A549 (cell line): Measurements from ENCODE around the gene MRPL46. TPM values are rescaled to one million over a fixed set of nuclear protein-coding genes. Genes with fewer than 3 reads are reported as not detected.

ENCODE experiments used
- ATAC-seq, 2 experiments: fragments of 200-7000 bp in 1 of 2; fragments of >200 bp in 1 of 2; cut with Nextera tagmentation in 1 of 2; cut with Tn5 transposase in 1 of 2; 3 replicates each; pipeline versions ENCODE4 v1.8.0 to v1.9.1; 2018 to 2020; ENCODE audit warnings: mild to moderate bottlenecking in 1 of 2, moderate library complexity in 1 of 2
- CTCF ChIA-PET: fragments of 300-600 bp; sonication (Branson Sonifier 250); formaldehyde crosslinking; extraction: SDS; loops from one replicate; lab custom pipeline; 2021; ENCODE audit warnings: antibody characterized with exemption, inconsistent platforms; lab: Yijun Ruan, JAX
- POLR2A ChIA-PET: fragments of 350-600 bp; formaldehyde crosslinking; extraction: SDS; loops from one replicate; lab custom pipeline; 2021; ENCODE audit warnings: antibody characterized with exemption, inconsistent platforms; lab: Yijun Ruan, JAX
- DNase-seq, 2 experiments: peaks; one replicate each; pipeline versions ENCODE4 v3.0.0 to v3.0.0-alpha.2; 2011 to 2016; ENCODE audit warnings: low read depth in 1 of 2, low spot score in 1 of 2
- FAIRE-seq: peaks from 2 replicates; lab custom pipeline; 2011; peaks lifted over from hg19 to GRCh38; lab: Jason Lieb, UNC
- H3K27ac ChIP-seq, 2 experiments: fragments of >200 bp; sonication (Bioruptor Twin); formaldehyde crosslinking; 3 replicates each; pipeline ENCODE4 v1.5.1; 2016 to 2017
- H3K4me1 ChIP-seq: fragments of >200 bp; sonication (Bioruptor Twin); formaldehyde crosslinking; 3 replicates; pipeline ENCODE4 v1.6.1; 2016
- H3K4me2 ChIP-seq: fragments of >200 bp; sonication (Bioruptor Twin); formaldehyde crosslinking; 3 replicates; pipeline ENCODE4 v1.6.1; 2016
- H3K4me3 ChIP-seq: fragments of >200 bp; sonication (Bioruptor Twin); formaldehyde crosslinking; 3 replicates; pipeline ENCODE4 v1.5.1; 2016
- H3K9me3 ChIP-seq: fragments of >200 bp; sonication (Bioruptor Twin); formaldehyde crosslinking; 3 replicates; pipeline ENCODE4 v1.6.1; 2016
- CBX8 ChIP-seq: fragments of 200-600 bp; sonication (generic); IDR thresholded peaks from 2 replicates; pipeline ENCODE4 v1.6.1; 2016
- CEBPB ChIP-seq, 2 experiments: fragments of >200 bp in 1 of 2; sonication (Bioruptor Twin) in 1 of 2; formaldehyde crosslinking in 1 of 2; IDR thresholded peaks; 2 replicates each; pipeline ENCODE4 v1.6.1; 2012 to 2016
- CHD4 ChIP-seq: fragments of 200-600 bp; sonication (generic); IDR thresholded peaks from 2 replicates; pipeline ENCODE4 v1.6.1; 2016; ENCODE audit warnings: antibody characterized with exemption, mild to moderate bottlenecking, borderline replicate concordance
- EHF ChIP-seq: fragments of 250-450 bp; sonication (Bioruptor Pico); IDR thresholded peaks from 2 replicates; pipeline ENCODE4 v1.5.0; 2020; ENCODE audit warnings: mild to moderate bottlenecking
- FOSL2 ChIP-seq, 2 experiments: fragments of 450-650 bp in 1 of 2; fragments of >200 bp in 1 of 2; sonication (Bioruptor Twin) in 1 of 2; formaldehyde crosslinking; IDR thresholded peaks; 2 replicates each; pipeline versions ENCODE4 v1.5.0 to v1.6.1; 2016 to 2020; ENCODE audit warnings: mild to moderate bottlenecking in 1 of 2, moderate library complexity in 1 of 2
- HEYL ChIP-seq: fragments of 250-450 bp; sonication (Bioruptor Pico); IDR thresholded peaks from 2 replicates; pipeline ENCODE4 v1.8.0; 2021; ENCODE audit warnings: mild to moderate bottlenecking, moderate library complexity
- HOXB13 ChIP-seq: fragments of 250-450 bp; sonication (Bioruptor Pico); IDR thresholded peaks from 2 replicates; pipeline ENCODE4 v1.5.0; 2020; ENCODE audit warnings: low read depth, mild to moderate bottlenecking, moderate library complexity
- HOXB5 ChIP-seq: fragments of 250-450 bp; sonication (Bioruptor Pico); IDR thresholded peaks from 2 replicates; pipeline ENCODE4 v1.5.0; 2020; ENCODE audit warnings: mild to moderate bottlenecking, moderate library complexity
- JUN ChIP-seq, 2 experiments: fragments of >200 bp; sonication (Bioruptor Twin); formaldehyde crosslinking; IDR thresholded peaks; 2 replicates in 1 of 2; 3 replicates in 1 of 2; pipeline ENCODE4 v1.6.1; 2016 to 2017
- KDM5A ChIP-seq: fragments of 200-600 bp; sonication (generic); IDR thresholded peaks from 2 replicates; pipeline ENCODE4 v1.6.1; 2016; ENCODE audit warnings: antibody characterized with exemption, mild to moderate bottlenecking
- MAFK ChIP-seq: fragments of 450-650 bp; IDR thresholded peaks from 2 replicates; pipeline ENCODE4 v1.6.1; 2014; ENCODE audit not compliant: partially characterized antibody
- NFE2L2 ChIP-seq: fragments of 150-350 bp; conservative IDR thresholded peaks from 2 replicates; pipeline ENCODE4 v1.6.1; 2014; ENCODE audit warnings: low read length
- NR3C1 ChIP-seq: fragments of >200 bp; sonication (Bioruptor Twin); formaldehyde crosslinking; IDR thresholded peaks from 3 replicates; pipeline ENCODE4 v1.6.1; 2017
- PHF8 ChIP-seq: fragments of 200-600 bp; sonication (generic); IDR thresholded peaks from 2 replicates; pipeline ENCODE4 v1.6.1; 2016; ENCODE audit warnings: low read depth, mild to moderate bottlenecking, antibody characterized with exemption, moderate library complexity, borderline replicate concordance
- POLR2A ChIP-seq: IDR thresholded peaks from 2 replicates; pipeline ENCODE4 v1.6.1; 2012; ENCODE audit warnings: mild to moderate bottlenecking, low read length
- POLR2AphosphoS2 ChIP-seq: conservative IDR thresholded peaks from 2 replicates; pipeline ENCODE4 v1.6.1; 2012; ENCODE audit warnings: low read length, improper control_type of control experiment, inconsistent platforms
- RAD21 ChIP-seq, 2 experiments: fragments of >200 bp in 1 of 2; sonication (Bioruptor Twin) in 1 of 2; formaldehyde crosslinking in 1 of 2; IDR thresholded peaks in 1 of 2; conservative IDR thresholded peaks in 1 of 2; 2 replicates in 1 of 2; 3 replicates in 1 of 2; pipeline ENCODE4 v1.6.1; 2012 to 2018; ENCODE audit warnings: inconsistent platforms in 1 of 2
- RARB ChIP-seq: fragments of 250-450 bp; sonication (Bioruptor Pico); IDR thresholded peaks from 2 replicates; pipeline ENCODE4 v1.8.0; 2021; ENCODE audit warnings: mild to moderate bottlenecking, moderate library complexity
- RNF2 ChIP-seq: fragments of 200-600 bp; sonication (generic); IDR thresholded peaks from 2 replicates; pipeline ENCODE4 v1.6.1; 2016; ENCODE audit warnings: low read depth, mild to moderate bottlenecking, antibody characterized with exemption, moderate library complexity, borderline replicate concordance
- SREBF2 ChIP-seq: fragments of 450-650 bp; IDR thresholded peaks from 2 replicates; pipeline ENCODE4 v1.6.1; 2014; ENCODE audit warnings: mild to moderate bottlenecking, moderate library complexity
- TFCP2L1 ChIP-seq: fragments of 250-450 bp; sonication (Bioruptor Pico); IDR thresholded peaks from 2 replicates; pipeline ENCODE4 v1.5.0; 2021; ENCODE audit warnings: mild to moderate bottlenecking
- ZFP36 ChIP-seq: fragments of 450-650 bp; IDR thresholded peaks from 2 replicates; pipeline ENCODE4 v1.6.1; 2014; ENCODE audit warnings: borderline replicate concordance; ENCODE audit not compliant: partially characterized antibody
- ZSCAN20 ChIP-seq: fragments of 250-450 bp; sonication (Bioruptor Pico); IDR thresholded peaks from 2 replicates; pipeline ENCODE4 v1.8.0; 2022; ENCODE audit warnings: mild to moderate bottlenecking, moderate library complexity
- WGBS: methylation state at CpG from one replicate; pipeline ENCODE4 v1.1.6; 2017; ENCODE audit errors: missing lambda C conversion rate; 5-methylcytosine and 5-hydroxymethylcytosine counted together
- polyA plus RNA-seq, 4 experiments: library from polyadenylated mRNA; depleted of rRNA in 3 of 4; stranded (reverse); fragments of >200 nt; fragmentation: RNase III in 1 of 4; extraction: RNeasy Plus Mini Kit Qiagen cat#74134 plus additional on column Dnase treatment in 1 of 4; gene quantifications; 2 replicates in 3 of 4; 3 replicates in 1 of 4; pipeline ENCODE4 v1.2.3, GENCODE V29; 2011 to 2017
- TF ChIP-seq, protein P1 (sequence below): fragments of >200 bp; sonication (Bioruptor Twin); formaldehyde crosslinking; IDR thresholded peaks from 2 replicates; pipeline ENCODE4 v1.6.1; 2016
- TF ChIP-seq, protein P2 (sequence below): fragments of 200-600 bp; sonication (generic); IDR thresholded peaks from 2 replicates; pipeline ENCODE4 v1.6.1; 2016; ENCODE audit warnings: antibody characterized with exemption, mild to moderate bottlenecking, moderate library complexity
- TF ChIP-seq, protein P3 (sequence below): fragments of 250-450 bp; sonication (Bioruptor Pico); IDR thresholded peaks from 2 replicates; pipeline ENCODE4 v1.5.0; 2021; ENCODE audit warnings: mild to moderate bottlenecking, moderate library complexity, borderline replicate concordance

MRPL46 gene
- polyA plus RNA-seq, 2 of the 4 experiments (the other 2 are of a cell fraction) = 54.9 to 76.1 TPM

DNA sequence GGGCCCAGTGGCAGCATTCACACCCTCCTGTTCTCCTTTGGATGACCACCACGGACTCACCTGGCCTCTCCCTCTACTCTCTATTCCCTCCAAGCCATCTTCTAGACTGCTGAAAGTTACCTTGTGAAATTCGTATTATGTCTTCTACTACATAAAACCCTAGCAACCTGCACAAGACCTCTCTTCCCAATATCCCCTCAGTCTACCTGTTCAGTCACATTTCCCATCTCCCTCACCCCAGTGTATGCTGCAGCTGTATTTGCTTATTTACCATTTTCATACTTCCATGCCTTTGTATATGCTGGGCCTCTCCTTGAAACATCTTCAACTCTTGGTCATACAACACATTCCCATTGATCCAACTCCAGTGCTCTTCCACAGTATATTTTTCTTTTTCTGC, 44.0 kb upstream of the MRPL46 start (continued):
- TF ChIP-seq RAD21 (conservative IDR thresholded peaks at IDR 0.05 in 1 of 2, IDR thresholded peaks at IDR 0.05 in 1 of 2) (no peak), HOXB5 (CRISPR knock-in tag) (no peak), RARB (CRISPR knock-in tag) (no peak)
- TF ChIP-seq, protein P1, sequence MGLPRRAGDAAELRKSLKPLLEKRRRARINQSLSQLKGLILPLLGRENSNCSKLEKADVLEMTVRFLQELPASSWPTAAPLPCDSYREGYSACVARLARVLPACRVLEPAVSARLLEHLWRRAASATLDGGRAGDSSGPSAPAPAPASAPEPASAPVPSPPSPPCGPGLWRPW = no peak

DNA sequence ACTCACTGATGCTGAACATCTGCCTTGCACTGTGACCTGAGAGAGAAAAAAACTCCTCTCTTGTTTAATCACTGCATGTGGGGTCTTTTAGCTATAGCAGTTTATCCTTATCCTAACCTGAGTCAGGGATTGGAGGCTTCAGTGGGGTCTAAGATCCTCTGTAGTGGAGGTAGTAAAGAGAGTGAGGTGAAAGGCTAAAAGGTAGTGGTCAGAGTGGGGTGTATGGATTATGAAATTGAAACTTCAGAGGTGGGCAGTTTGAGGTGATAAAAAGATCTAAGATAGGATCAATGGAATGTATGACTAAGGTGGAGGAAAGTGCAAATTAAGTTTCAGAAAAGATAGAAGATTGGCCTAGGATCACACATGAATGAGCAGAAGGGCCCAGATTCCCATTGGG, 42.8 kb upstream of the MRPL46 start:
- FAIRE-seq = no peak
- POLR2A ChIA-PET = no interaction called here

DNA sequence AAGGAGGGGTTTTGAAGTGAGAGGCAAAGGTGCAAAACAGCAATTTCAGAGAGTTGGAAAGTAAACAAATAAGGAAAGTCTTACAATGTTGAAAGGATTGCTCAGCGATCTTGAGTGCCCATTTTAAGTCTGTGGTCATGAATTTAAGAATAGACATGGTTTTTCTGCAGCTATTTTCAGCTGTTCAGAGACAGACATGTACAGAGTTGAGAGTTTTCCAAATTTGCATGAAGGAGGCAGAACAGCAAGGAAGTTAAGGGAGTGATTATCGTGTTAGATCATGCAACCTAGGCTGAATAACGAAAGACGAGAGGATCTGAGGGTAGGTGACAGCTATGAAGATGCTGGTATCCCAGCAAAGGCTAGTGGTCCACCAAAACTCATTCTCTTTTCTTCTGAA, 42.1 kb upstream of the MRPL46 start:
- 78% methylated on average over 4 of the region's 4 CpGs for WGBS
- H3K4me2 ChIP-seq = no peak overlapping the region
- no peak for TF ChIP-seq RARB (CRISPR knock-in tag)
- TF ChIP-seq, protein P2, sequence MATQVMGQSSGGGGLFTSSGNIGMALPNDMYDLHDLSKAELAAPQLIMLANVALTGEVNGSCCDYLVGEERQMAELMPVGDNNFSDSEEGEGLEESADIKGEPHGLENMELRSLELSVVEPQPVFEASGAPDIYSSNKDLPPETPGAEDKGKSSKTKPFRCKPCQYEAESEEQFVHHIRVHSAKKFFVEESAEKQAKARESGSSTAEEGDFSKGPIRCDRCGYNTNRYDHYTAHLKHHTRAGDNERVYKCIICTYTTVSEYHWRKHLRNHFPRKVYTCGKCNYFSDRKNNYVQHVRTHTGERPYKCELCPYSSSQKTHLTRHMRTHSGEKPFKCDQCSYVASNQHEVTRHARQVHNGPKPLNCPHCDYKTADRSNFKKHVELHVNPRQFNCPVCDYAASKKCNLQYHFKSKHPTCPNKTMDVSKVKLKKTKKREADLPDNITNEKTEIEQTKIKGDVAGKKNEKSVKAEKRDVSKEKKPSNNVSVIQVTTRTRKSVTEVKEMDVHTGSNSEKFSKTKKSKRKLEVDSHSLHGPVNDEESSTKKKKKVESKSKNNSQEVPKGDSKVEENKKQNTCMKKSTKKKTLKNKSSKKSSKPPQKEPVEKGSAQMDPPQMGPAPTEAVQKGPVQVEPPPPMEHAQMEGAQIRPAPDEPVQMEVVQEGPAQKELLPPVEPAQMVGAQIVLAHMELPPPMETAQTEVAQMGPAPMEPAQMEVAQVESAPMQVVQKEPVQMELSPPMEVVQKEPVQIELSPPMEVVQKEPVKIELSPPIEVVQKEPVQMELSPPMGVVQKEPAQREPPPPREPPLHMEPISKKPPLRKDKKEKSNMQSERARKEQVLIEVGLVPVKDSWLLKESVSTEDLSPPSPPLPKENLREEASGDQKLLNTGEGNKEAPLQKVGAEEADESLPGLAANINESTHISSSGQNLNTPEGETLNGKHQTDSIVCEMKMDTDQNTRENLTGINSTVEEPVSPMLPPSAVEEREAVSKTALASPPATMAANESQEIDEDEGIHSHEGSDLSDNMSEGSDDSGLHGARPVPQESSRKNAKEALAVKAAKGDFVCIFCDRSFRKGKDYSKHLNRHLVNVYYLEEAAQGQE = no peak
- TF ChIP-seq HEYL (CRISPR knock-in tag) = no peak
- no peak for TF ChIP-seq TFCP2L1
- TF ChIP-seq RNF2 = no peak
- no peak for TF ChIP-seq EHF (CRISPR knock-in tag)
- no peak for TF ChIP-seq JUN (IDR thresholded peaks at IDR 0.05)
- TF ChIP-seq FOSL2 (IDR thresholded peaks at IDR 0.05) = no peak
- no peak for TF ChIP-seq FOSL2 (CRISPR knock-in tag; IDR thresholded peaks at IDR 0.05)
- TF ChIP-seq KDM5A = no peak
- TF ChIP-seq, protein P1 = no peak
- TF ChIP-seq, all 56 proteins: peak for 0
- FAIRE-seq = no peak
- Histone ChIP-seq H3K27ac (no peak overlapping the region), H3K9me3 (no peaks in the 10 kb centered on the region), H3K4me3 (no peak overlapping the region), H3K4me1 (no peaks in the 10 kb centered on the region)
- ChIA-PET POLR2A (no interaction called here), CTCF (interaction anchor here (1.2 to 1.6 kb wide), 2 partner anchors 9 to 32 kb away, joined by 3 to 5 read pairs; no protein-coding TSS in a partner anchor)
- no peak for ATAC-seq
- DNase-seq = no peak

More for the DNA sequence above, 42.8 kb upstream of the MRPL46 start:
- no peak for ATAC-seq
- H3K4me2 ChIP-seq = no peak overlapping the region
- H3K27ac ChIP-seq = no peak overlapping the region
- H3K4me1 ChIP-seq = no peaks in the 10 kb centered on the region
- DNase-seq = no peak
- CTCF ChIA-PET = interaction anchor here (0.9 kb wide), 1 partner anchor 21 kb away, joined by 3 read pairs; no protein-coding TSS in a partner anchor
- no peak overlapping the region for H3K4me3 ChIP-seq
- no peaks in the 10 kb centered on the region for H3K9me3 ChIP-seq
- TF ChIP-seq CEBPB (IDR thresholded peaks at IDR 0.05) (no peak), CHD4 (no peak), NFE2L2 (no peak), POLR2A (no peak), HOXB13 (CRISPR knock-in tag) (no peak), PHF8 (no peak), POLR2AphosphoS2 (no peak), RARB (CRISPR knock-in tag) (no peak), ZFP36 (no peak), SREBF2 (no peak), JUN (IDR thresholded peaks at IDR 0.05) (no peak), ZSCAN20 (CRISPR knock-in tag) (no peak), CBX8 (no peak), RNF2 (no peak), EHF (CRISPR knock-in tag) (no peak), KDM5A (no peak), MAFK (no peak), HOXB5 (CRISPR knock-in tag) (no peak), NR3C1 (no peak)
- TF ChIP-seq, protein P3, sequence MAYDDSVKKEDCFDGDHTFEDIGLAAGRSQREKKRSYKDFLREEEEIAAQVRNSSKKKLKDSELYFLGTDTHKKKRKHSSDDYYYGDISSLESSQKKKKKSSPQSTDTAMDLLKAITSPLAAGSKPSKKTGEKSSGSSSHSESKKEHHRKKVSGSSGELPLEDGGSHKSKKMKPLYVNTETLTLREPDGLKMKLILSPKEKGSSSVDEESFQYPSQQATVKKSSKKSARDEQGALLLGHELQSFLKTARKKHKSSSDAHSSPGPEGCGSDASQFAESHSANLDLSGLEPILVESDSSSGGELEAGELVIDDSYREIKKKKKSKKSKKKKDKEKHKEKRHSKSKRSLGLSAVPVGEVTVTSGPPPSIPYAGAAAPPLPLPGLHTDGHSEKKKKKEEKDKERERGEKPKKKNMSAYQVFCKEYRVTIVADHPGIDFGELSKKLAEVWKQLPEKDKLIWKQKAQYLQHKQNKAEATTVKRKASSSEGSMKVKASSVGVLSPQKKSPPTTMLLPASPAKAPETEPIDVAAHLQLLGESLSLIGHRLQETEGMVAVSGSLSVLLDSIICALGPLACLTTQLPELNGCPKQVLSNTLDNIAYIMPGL = no peak
